T-cell (primary cell): ENCODE results near the gene SYVN1. TPM values are rescaled to one million over a fixed set of nuclear protein-coding genes. Genes with fewer than 3 reads are reported as not detected.

Source experiments
- ATAC-seq, 4 experiments: fragments of 200-7000 bp in 3 of 4; fragments of 150-1000 bp in 1 of 4; cut with Tn5 transposase; replicated peaks in 1 of 4; 1 replicate in 3 of 4; 2 replicates in 1 of 4; pipeline ENCODE4 v1.10.0; 2021; ENCODE audit warnings: moderate library complexity in 3 of 4, mild to moderate bottlenecking in 2 of 4, moderate number of reproducible peaks in 1 of 4
- CTCF ChIA-PET, 2 donors: fragments of 300-600 bp; sonication (Branson Sonifier 250); formaldehyde crosslinking; loops; one replicate each; lab custom pipeline; 2022; ENCODE audit warnings: antibody characterized with exemption in 2 of 2; lab: Charles Lee
- POLR2A ChIA-PET, 2 donors: fragments of 300-600 bp; sonication (Branson Sonifier 250); formaldehyde crosslinking; loops; one replicate each; lab custom pipeline; 2022; ENCODE audit warnings: antibody characterized with exemption in 2 of 2; lab: Charles Lee
- DNase-seq, 35 experiments: peaks; one replicate each; pipeline versions ENCODE4 v3.0.0 to v3.0.0-alpha.2; 2013 to 2023
- H3K27ac ChIP-seq: one replicate; pipeline ENCODE4 v1.5.1; 2013; ENCODE audit warnings: low read length
- H3K27me3 ChIP-seq, 2 experiments: replicated peaks in 1 of 2; 1 replicate in 1 of 2; 2 replicates in 1 of 2; pipeline versions ENCODE4 v1.6.1 to v1.7.0; 2013; ENCODE audit warnings: low read length in 1 of 2, mixed read lengths in 1 of 2; ENCODE audit not compliant: control insufficient read depth in 2 of 2, insufficient read depth in 2 of 2; ENCODE audit errors: extremely low read depth in 1 of 2
- H3K36me3 ChIP-seq, 2 donors: 1 replicate in 1 of 2; 2 replicates in 1 of 2; pipeline versions ENCODE4 v1.6.1 to v1.7.0; 2013; ENCODE audit warnings: low read length in 1 of 2; ENCODE audit not compliant: control insufficient read depth in 2 of 2, insufficient read depth in 1 of 2; ENCODE audit errors: extremely low read depth in 1 of 2
- H3K4me1 ChIP-seq, 2 experiments: 1 replicate in 1 of 2; 2 replicates in 1 of 2; pipeline versions ENCODE4 v1.6.1 to v1.7.0; 2013; ENCODE audit warnings: low read length in 2 of 2, mixed read lengths in 1 of 2; ENCODE audit not compliant: insufficient read depth in 2 of 2, control insufficient read depth in 1 of 2; ENCODE audit errors: extremely low read depth in 1 of 2
- H3K4me3 ChIP-seq, 2 donors: 1 replicate in 1 of 2; 2 replicates in 1 of 2; pipeline versions ENCODE4 v1.5.1 to v1.7.0; 2013; ENCODE audit warnings: mild to moderate bottlenecking in 2 of 2, low read length in 1 of 2, moderate library complexity in 1 of 2; ENCODE audit not compliant: control insufficient read depth in 1 of 2; ENCODE audit errors: extremely low read depth in 1 of 2
- H3K9me3 ChIP-seq: 2 replicates; pipeline ENCODE4 v1.7.0; 2013
- H3K27ac Mint-ChIP-seq, 2 donors: one replicate each; pipeline ENCODE4 v1.8.0; 2020 to 2021; ENCODE audit warnings: mild to moderate bottlenecking in 2 of 2, mixed read lengths in 2 of 2
- H3K27me3 Mint-ChIP-seq, 2 donors: one replicate each; pipeline ENCODE4 v1.8.0; 2021 to 2022; ENCODE audit warnings: mixed read lengths in 2 of 2
- H3K36me3 Mint-ChIP-seq: one replicate; pipeline ENCODE4 v1.8.0; 2021; ENCODE audit warnings: mixed read lengths
- H3K4me1 Mint-ChIP-seq, 3 donors: one replicate each; pipeline ENCODE4 v1.8.0; 2020 to 2022; ENCODE audit warnings: mixed read lengths in 3 of 3, mild to moderate bottlenecking in 1 of 3
- H3K4me3 Mint-ChIP-seq, 3 donors: one replicate each; pipeline ENCODE4 v1.8.0; 2020 to 2022; ENCODE audit warnings: mild to moderate bottlenecking in 3 of 3, mixed read lengths in 3 of 3, moderate library complexity in 3 of 3
- H3K9me3 Mint-ChIP-seq, 3 donors: one replicate each; pipeline ENCODE4 v1.8.0; 2020 to 2022; ENCODE audit warnings: mixed read lengths in 3 of 3
- WGBS: methylation state at CpG from one replicate; pipeline ENCODE4 v1.1.5; 2013; ENCODE audit warnings: missing lambda C conversion rate; ENCODE audit not compliant: insufficient coverage; 5-methylcytosine and 5-hydroxymethylcytosine counted together
- total RNA-seq, 35 experiments: library from RNA in 6 of 35; stranded (reverse) in 6 of 35; fragments of 120-200 nt in 1 of 35; gene quantifications; one replicate each; pipeline versions ENCODE4 v1.2.1 to v1.2.4 and lab custom pipeline; 2013 to 2026

Gene SYVN1
- total RNA-seq, 5 donors from 2014 or later (not counting 1 experiment from before 2014, with no cell fraction given): 63.8 to 77.7 (median 68.8) TPM

DNA sequence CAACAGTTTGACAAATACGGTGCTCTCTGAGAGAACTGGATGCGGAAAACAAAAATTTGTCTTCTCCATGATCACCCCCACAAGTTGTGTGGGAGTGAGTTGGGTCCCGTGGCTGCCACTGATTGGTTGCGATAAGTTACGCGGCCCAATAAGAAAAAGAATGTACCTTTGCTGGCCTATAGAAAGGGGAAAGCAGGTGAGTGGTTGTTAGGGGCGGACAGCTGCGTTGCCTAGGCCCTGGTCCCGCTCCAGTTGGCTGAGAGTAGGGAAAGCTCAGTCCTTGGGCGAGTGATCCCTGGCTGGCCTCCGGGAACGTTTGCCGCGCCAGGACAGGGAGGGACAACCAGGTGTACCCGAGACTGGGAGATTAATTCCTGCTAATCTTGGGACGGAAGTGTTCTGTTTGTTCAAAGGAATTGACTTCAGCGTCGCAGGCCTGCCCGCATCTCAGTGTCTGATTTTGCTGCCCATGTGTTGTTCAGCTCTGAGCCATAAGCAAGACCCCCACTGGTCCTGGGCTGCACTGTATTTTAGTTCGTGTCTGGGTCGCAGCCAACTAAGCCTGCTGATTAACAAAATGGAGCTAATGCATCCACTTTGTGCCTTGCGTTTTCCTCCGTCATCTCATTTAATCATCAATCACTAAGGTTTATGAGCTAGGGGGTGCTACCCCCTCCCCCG lies 773 bp upstream of the SYVN1 start:
- H3K27ac Mint-ChIP-seq: peak overlapping the region; percentile 97 to 100
- no peaks in the 10 kb centered on the region for H3K9me3 Mint-ChIP-seq
- no peaks in the 10 kb centered on the region for H3K27me3 Mint-ChIP-seq
- ChIA-PET POLR2A (interaction anchor here (0.6 to 2.4 kb wide), 7 partner anchors 10 to 364 kb away, joined by 3 to 12 read pairs (median 5); partner anchors contain the start of genes ZNHIT2 (in 2 of the 2), FAU (in 1 of the 2), MALAT1 (in 1 of the 2) and MRPL49 (in 1 of the 2)), CTCF (interaction anchor here in 1 of 2 donors (1.3 to 2.0 kb wide), 2 partner anchors 13 to 24 kb away, joined by 9 to 11 read pairs; partner anchors contain the start of genes FAU and MRPL49)
- no peaks in the 10 kb centered on the region for H3K27me3 ChIP-seq
- H3K36me3 ChIP-seq: peaks cover 13 to 26% of the 10 kb centered on the region in 2 donors
- peaks cover 9% of the 10 kb centered on the region for H3K36me3 Mint-ChIP-seq
- peaks cover 40 to 53% (median 41%) of the 10 kb centered on the region in 3 donors for H3K4me1 Mint-ChIP-seq
- DNase-seq: peak in 34 of 35 experiments; percentile 69 to 94 (median 85)
- peak overlapping the region; percentile 96 for H3K27ac ChIP-seq
- H3K4me1 ChIP-seq: peaks cover 24 to 40% of the 10 kb centered on the region in 2 experiments
- H3K9me3 ChIP-seq: no peaks in the 10 kb centered on the region
- H3K4me3 Mint-ChIP-seq: peak overlapping the region; percentile 98 to 99 (median 99)
- H3K4me3 ChIP-seq: peak overlapping the region; percentile 80 to 94
- WGBS: 0% methylated on average over 13 of the region's 24 CpGs
- ATAC-seq: peak; percentile 87 to 91 (median 89)

DNA sequence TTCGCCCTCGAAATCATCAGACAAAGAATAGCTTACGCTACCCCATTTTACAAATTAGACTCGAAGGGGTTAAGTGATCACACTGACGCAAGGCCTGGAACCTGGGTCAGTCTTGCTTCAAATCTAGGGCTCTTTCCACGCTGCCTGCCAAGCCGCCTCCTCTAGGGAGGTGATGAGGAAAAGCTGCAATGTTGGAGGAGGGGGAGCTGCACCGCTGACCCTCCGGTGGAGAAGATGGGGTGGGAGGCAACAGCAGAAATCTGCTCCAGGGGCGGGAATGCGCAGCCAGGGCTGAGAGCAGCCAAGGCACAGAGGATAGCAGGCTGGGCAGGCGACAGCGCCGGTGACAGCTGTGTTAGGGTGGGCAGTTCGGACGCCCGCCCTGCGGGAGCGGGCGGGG lies 595 bp downstream of the SYVN1 start:
- peak in 2 of 35 experiments; percentile 23 to 25 for DNase-seq

DNA sequence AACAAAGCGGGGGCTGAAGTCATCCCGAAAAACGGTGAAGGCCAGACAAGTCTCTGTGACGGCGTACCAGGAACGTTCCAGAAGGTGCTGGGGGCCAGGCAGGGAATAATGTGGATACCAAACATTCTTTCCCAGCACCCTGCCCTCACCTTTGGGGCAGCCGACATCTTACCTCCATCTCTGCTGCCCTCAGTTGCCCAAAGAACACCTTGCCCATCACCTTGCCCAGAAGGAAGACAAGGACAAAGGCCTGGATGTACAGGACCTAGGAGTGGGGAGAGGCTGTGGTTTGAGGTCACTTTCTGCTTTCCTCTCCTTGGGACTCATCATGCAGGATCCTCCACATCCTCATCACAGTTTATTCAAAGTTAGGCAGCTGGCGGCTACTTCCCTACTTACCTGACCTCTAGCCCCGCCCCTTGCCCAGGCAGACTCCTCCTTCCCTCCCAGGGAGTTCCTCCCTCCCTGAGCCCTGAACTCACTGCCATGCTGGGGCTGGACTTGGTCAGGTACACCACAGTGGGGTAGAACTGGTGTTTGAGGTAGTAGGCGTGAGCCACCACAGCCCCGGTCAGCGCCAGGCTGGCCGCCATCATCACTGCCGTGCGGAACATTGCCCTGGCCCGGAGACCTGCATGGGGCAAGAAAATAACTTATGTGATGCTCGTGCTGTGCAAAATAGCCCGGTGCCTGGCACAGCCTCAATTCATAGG lies 1.2 kb downstream of the SYVN1 start:
- ChIA-PET CTCF (no interaction called here), POLR2A (interaction anchor here (0.6 to 2.4 kb wide), 3 partner anchors 10 to 16 kb away, joined by 5 to 12 read pairs (median 8); partner anchors contain the start of genes FAU (in 1 of the 2), MRPL49 (in 1 of the 2) and ZNHIT2 (in 1 of the 2))
- Mint-ChIP-seq H3K36me3 (peaks cover 9% of the 10 kb centered on the region), H3K27me3 (no peaks in the 10 kb centered on the region), H3K4me3 (peak overlapping the region; percentile 98 to 99 (median 99)), H3K4me1 (peaks cover 40 to 53% (median 41%) of the 10 kb centered on the region in 3 donors), H3K9me3 (no peaks in the 10 kb centered on the region), H3K27ac (peak overlapping the region; percentile 97 to 100)
- Histone ChIP-seq H3K9me3 (no peaks in the 10 kb centered on the region), H3K27ac (peak overlapping the region; percentile 96), H3K36me3 (peaks cover 22 to 45% of the 10 kb centered on the region in 2 donors), H3K4me3 (peak overlapping the region; percentile 80 to 94), H3K27me3 (no peaks in the 10 kb centered on the region), H3K4me1 (peaks cover 24 to 40% of the 10 kb centered on the region in 2 experiments)
- WGBS: 10% methylated on average over 6 of the region's 18 CpGs
- peak in 10 of 35 experiments; percentile 25 to 52 (median 40) for DNase-seq
- no peak for ATAC-seq

More for the DNA sequence above, 595 bp downstream of the SYVN1 start:
- under 1% methylated on average over 16 of the region's 20 CpGs for WGBS
- CTCF ChIA-PET: no interaction called here
- ATAC-seq: no peak
- Histone ChIP-seq H3K27ac (peak overlapping the region; percentile 96), H3K4me3 (peak overlapping the region; percentile 80 to 94), H3K27me3 (no peaks in the 10 kb centered on the region), H3K9me3 (no peaks in the 10 kb centered on the region), H3K4me1 (peaks cover 24 to 40% of the 10 kb centered on the region in 2 experiments), H3K36me3 (peaks cover 22 to 39% of the 10 kb centered on the region in 2 donors)
- peak overlapping the region; percentile 97 to 100 for H3K27ac Mint-ChIP-seq
- peak overlapping the region; percentile 98 to 99 (median 99) for H3K4me3 Mint-ChIP-seq
- H3K27me3 Mint-ChIP-seq: no peaks in the 10 kb centered on the region
- H3K4me1 Mint-ChIP-seq: peaks cover 40 to 53% (median 41%) of the 10 kb centered on the region in 3 donors
- POLR2A ChIA-PET: interaction anchor here (0.6 to 2.4 kb wide), 3 partner anchors 11 to 16 kb away, joined by 5 to 12 read pairs (median 8); partner anchors contain the start of genes FAU (in 1 of the 2), MRPL49 (in 1 of the 2) and ZNHIT2 (in 1 of the 2)
- H3K36me3 Mint-ChIP-seq: peaks cover 9% of the 10 kb centered on the region
- H3K9me3 Mint-ChIP-seq: no peaks in the 10 kb centered on the region

DNA sequence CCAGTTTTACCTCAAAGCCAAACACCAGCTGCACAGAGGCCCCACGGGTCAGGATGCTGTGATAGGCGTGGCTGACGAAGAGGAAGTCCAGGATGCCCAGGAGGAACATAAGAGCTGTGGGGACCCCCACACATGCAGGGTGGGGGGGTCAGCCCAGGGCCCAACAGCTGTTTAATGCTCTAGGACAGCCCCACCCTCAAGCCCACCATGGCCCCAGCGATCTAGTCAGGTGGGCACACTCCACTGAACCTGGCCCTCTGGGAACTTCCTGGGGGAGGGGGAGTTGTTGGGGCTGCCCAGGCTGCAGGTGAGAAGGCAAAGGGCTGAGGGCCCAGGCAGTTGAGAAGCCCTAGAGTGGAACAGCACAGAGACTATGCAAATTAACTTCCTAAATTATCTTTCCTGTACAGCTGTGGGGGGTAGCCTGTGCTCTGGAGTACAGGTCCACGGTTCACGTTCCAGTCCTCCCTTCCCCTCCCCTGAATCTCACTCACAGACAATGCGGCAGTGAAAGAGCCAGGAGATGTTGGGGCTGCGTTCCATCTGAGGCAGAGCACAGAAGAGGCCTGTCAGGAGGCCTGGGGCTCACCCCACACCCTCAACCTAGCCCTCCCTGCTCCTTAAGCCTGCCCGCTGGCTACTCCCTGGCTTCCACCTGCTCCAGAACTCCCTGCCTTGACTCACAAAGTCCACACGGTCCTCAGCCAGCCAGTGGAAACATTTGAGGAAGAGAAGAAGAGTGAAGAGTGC lies 1.9 kb downstream of the SYVN1 start:
- Histone ChIP-seq H3K4me1 (peaks cover 24 to 40% of the 10 kb centered on the region in 2 experiments), H3K4me3 (no peak overlapping the region), H3K27ac (no peak overlapping the region), H3K36me3 (peaks cover 22 to 53% of the 10 kb centered on the region in 2 donors), H3K27me3 (no peaks in the 10 kb centered on the region), H3K9me3 (no peaks in the 10 kb centered on the region)
- ATAC-seq: no peak
- ChIA-PET POLR2A (no interaction called here), CTCF (interaction anchor here in 1 of 2 donors (0.5 kb wide), 1 partner anchor 673 kb away, joined by 7 read pairs; no protein-coding TSS in a partner anchor)
- Mint-ChIP-seq H3K9me3 (no peaks in the 10 kb centered on the region), H3K27ac (peak overlapping the region; percentile 97 to 100), H3K4me3 (peak overlapping the region; percentile 98 to 99 (median 99)), H3K36me3 (peaks cover 9% of the 10 kb centered on the region), H3K4me1 (peaks cover 37 to 50% (median 38%) of the 10 kb centered on the region in 3 donors), H3K27me3 (no peaks in the 10 kb centered on the region)
- peak in 1 of 35 experiments; percentile 5 for DNase-seq
- 72% methylated on average over 5 of the region's 10 CpGs for WGBS

DNA sequence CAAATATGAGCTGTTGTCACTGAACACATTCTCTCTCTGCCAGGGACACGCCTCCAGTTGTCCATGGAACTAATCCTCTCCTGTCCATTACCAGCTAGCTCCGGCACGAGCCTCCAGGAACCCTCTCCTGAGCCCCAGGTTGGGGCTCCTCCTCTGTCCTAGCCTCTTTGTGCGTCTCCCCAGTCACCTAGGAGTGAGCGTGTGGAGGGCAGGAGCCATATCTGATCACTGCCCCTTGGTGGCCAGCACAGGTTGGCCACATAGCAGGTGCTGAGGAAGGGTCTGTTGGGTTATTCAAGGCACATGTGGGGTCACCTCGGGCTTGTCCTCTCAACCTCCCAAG lies 2.5 kb downstream of the SYVN1 start:
- POLR2A ChIA-PET: interaction anchor here in 1 of 2 donors (0.6 kb wide), 1 partner anchor 171 kb away, joined by 5 read pairs; no protein-coding TSS in a partner anchor
- H3K4me1 ChIP-seq: peaks cover 24 to 39% of the 10 kb centered on the region in 2 experiments
- DNase-seq: no peak

More for the DNA sequence above, 2.5 kb downstream of the SYVN1 start:
- peaks cover 35 to 47% (median 35%) of the 10 kb centered on the region in 3 donors for H3K4me1 Mint-ChIP-seq
- H3K4me3 ChIP-seq: no peak overlapping the region
- H3K36me3 Mint-ChIP-seq: peaks cover 9% of the 10 kb centered on the region
- no peaks in the 10 kb centered on the region for H3K9me3 ChIP-seq
- peaks cover 26 to 58% of the 10 kb centered on the region in 2 donors for H3K36me3 ChIP-seq
- H3K4me3 Mint-ChIP-seq: peak overlapping the region in 2 of 3 donors; percentile 34 to 98
- H3K9me3 Mint-ChIP-seq: no peaks in the 10 kb centered on the region
- 100% methylated on average over 4 of the region's 6 CpGs for WGBS
- no peaks in the 10 kb centered on the region for H3K27me3 Mint-ChIP-seq
- no peak overlapping the region for H3K27ac ChIP-seq
- ATAC-seq: no peak
- CTCF ChIA-PET: interaction anchor here in 1 of 2 donors (0.5 kb wide), 1 partner anchor 674 kb away, joined by 7 read pairs; no protein-coding TSS in a partner anchor
- peak overlapping the region; percentile 52 to 55 for H3K27ac Mint-ChIP-seq
- no peaks in the 10 kb centered on the region for H3K27me3 ChIP-seq
